H1 (cell line): ENCODE measurements around the gene CXCL6. TPM values are rescaled to one million over a fixed set of nuclear protein-coding genes. Genes with fewer than 3 reads are reported as not detected.

ENCODE experiments used
- CHD1 ChIP-seq: IDR thresholded peaks from 2 replicates; pipeline ENCODE4 v1.6.1; 2012; ENCODE audit warnings: low read depth, low read length, improper control_type of control experiment
- CHD2 ChIP-seq: IDR thresholded peaks from 2 replicates; pipeline ENCODE4 v1.6.1; 2012; ENCODE audit warnings: low read length, improper control_type of control experiment
- EGR1 ChIP-seq: IDR thresholded peaks from 2 replicates; pipeline ENCODE4 v1.6.1; 2011; ENCODE audit warnings: low read depth, low read length, borderline replicate concordance
- polyA plus RNA-seq, 7 experiments: library from polyadenylated mRNA; depleted of rRNA in 3 of 7; stranded (reverse) in 5 of 7; unstranded in 2 of 7; fragments of >200 nt in 5 of 7; fragments of 200-250 nt in 2 of 7; gene quantifications; 1 replicate in 5 of 7; 2 replicates in 1 of 7; 4 replicates in 1 of 7; pipeline versions ENCODE4 v1.2.1 to v1.2.3, GENCODE V29; 2011 to 2013; ENCODE audit warnings: missing spikeins in 2 of 7, mixed read lengths in 2 of 7
- total RNA-seq: library from RNA; stranded (reverse); fragmentation: NEBNext Ultra II Directional; extraction: Animal tissue kit (Norgen Biotek cat#: 25700); gene quantifications from 2 replicates; pipeline ENCODE4 v1.2.1, GENCODE V29; 2021
- TF ChIP-seq, protein P1 (sequence below): fragments of 300-600 bp; sonication (generic); IDR thresholded peaks from 2 replicates; pipeline ENCODE4 v1.7.1; 2012; ENCODE audit warnings: low read length, moderate library complexity, mild to moderate bottlenecking, inconsistent platforms; ENCODE audit not compliant: insufficient replicate concordance

Gene CXCL6
- total and polyA plus RNA-seq, 2 of the 8 experiments (the other 6 are each of a cell fraction or from before 2014, with no cell fraction given) = 6.3 to 8.0 TPM

DNA sequence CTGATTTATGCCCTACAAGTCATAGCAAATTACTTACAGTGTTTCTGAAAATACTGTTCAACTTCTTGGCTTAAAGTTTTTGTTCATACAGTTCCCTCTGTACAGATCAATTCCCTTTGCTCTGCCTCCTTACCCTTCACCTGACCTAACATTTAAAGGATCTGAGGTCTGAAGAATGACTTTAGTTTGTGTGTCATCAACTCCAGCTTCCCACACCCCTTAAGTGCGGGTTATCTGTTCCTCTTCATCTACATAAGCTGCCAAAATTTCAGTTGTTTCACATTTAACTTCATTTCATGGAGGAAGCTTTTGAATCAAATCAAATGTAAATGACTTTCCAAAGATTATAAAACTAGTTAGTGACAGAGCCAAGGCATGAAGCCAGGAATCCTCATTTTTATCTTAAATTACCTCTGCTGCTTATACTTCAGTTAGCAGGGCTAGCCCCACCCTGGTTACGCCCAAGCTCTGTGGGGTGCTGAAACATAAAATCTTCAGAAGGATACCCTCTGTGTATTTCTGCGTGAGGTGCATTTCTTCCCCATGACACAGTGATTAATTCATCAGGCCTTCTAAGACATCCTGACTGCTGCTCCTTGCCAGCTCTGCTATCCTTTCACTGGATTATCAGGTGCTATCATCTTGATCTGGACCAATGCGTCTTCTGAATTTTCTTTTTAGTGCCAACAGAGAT is 49.2 kb downstream of the CXCL6 start (continued):
- no peak for TF ChIP-seq CHD2
- no peak for TF ChIP-seq EGR1
- no peak for TF ChIP-seq CHD1
- TF ChIP-seq, protein P1, sequence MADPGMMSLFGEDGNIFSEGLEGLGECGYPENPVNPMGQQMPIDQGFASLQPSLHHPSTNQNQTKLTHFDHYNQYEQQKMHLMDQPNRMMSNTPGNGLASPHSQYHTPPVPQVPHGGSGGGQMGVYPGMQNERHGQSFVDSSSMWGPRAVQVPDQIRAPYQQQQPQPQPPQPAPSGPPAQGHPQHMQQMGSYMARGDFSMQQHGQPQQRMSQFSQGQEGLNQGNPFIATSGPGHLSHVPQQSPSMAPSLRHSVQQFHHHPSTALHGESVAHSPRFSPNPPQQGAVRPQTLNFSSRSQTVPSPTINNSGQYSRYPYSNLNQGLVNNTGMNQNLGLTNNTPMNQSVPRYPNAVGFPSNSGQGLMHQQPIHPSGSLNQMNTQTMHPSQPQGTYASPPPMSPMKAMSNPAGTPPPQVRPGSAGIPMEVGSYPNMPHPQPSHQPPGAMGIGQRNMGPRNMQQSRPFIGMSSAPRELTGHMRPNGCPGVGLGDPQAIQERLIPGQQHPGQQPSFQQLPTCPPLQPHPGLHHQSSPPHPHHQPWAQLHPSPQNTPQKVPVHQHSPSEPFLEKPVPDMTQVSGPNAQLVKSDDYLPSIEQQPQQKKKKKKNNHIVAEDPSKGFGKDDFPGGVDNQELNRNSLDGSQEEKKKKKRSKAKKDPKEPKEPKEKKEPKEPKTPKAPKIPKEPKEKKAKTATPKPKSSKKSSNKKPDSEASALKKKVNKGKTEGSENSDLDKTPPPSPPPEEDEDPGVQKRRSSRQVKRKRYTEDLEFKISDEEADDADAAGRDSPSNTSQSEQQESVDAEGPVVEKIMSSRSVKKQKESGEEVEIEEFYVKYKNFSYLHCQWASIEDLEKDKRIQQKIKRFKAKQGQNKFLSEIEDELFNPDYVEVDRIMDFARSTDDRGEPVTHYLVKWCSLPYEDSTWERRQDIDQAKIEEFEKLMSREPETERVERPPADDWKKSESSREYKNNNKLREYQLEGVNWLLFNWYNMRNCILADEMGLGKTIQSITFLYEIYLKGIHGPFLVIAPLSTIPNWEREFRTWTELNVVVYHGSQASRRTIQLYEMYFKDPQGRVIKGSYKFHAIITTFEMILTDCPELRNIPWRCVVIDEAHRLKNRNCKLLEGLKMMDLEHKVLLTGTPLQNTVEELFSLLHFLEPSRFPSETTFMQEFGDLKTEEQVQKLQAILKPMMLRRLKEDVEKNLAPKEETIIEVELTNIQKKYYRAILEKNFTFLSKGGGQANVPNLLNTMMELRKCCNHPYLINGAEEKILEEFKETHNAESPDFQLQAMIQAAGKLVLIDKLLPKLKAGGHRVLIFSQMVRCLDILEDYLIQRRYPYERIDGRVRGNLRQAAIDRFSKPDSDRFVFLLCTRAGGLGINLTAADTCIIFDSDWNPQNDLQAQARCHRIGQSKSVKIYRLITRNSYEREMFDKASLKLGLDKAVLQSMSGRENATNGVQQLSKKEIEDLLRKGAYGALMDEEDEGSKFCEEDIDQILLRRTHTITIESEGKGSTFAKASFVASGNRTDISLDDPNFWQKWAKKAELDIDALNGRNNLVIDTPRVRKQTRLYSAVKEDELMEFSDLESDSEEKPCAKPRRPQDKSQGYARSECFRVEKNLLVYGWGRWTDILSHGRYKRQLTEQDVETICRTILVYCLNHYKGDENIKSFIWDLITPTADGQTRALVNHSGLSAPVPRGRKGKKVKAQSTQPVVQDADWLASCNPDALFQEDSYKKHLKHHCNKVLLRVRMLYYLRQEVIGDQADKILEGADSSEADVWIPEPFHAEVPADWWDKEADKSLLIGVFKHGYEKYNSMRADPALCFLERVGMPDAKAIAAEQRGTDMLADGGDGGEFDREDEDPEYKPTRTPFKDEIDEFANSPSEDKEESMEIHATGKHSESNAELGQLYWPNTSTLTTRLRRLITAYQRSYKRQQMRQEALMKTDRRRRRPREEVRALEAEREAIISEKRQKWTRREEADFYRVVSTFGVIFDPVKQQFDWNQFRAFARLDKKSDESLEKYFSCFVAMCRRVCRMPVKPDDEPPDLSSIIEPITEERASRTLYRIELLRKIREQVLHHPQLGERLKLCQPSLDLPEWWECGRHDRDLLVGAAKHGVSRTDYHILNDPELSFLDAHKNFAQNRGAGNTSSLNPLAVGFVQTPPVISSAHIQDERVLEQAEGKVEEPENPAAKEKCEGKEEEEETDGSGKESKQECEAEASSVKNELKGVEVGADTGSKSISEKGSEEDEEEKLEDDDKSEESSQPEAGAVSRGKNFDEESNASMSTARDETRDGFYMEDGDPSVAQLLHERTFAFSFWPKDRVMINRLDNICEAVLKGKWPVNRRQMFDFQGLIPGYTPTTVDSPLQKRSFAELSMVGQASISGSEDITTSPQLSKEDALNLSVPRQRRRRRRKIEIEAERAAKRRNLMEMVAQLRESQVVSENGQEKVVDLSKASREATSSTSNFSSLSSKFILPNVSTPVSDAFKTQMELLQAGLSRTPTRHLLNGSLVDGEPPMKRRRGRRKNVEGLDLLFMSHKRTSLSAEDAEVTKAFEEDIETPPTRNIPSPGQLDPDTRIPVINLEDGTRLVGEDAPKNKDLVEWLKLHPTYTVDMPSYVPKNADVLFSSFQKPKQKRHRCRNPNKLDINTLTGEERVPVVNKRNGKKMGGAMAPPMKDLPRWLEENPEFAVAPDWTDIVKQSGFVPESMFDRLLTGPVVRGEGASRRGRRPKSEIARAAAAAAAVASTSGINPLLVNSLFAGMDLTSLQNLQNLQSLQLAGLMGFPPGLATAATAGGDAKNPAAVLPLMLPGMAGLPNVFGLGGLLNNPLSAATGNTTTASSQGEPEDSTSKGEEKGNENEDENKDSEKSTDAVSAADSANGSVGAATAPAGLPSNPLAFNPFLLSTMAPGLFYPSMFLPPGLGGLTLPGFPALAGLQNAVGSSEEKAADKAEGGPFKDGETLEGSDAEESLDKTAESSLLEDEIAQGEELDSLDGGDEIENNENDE = no peak
